Measurements from ENCODE around the gene C4orf54.

GRCh38 chr4:99649778-99650177 is 7.8 kb downstream of the C4orf54 start:
- TF ChIP-seq CTCF (IDR thresholded peaks at IDR 0.05): no peak
- TF ChIP-seq POLR2AphosphoS5 (IDR thresholded peaks at IDR 0.05): no peak
- no peak for TF ChIP-seq POLR2A (IDR thresholded peaks at IDR 0.05)

Measured in prostate gland (tissue), 2 donors.